D721Med (cell line): ENCODE measurements around the gene CDKN1C.

Experiments used
- DNase-seq: peaks from one replicate; pipeline ENCODE4 v3.0.0; 2011; ENCODE audit warnings: low spot score; ENCODE audit not compliant: insufficient read length
- FAIRE-seq: peaks from 2 replicates; lab custom pipeline; 2011; peaks lifted over from hg19 to GRCh38; lab: Jason Lieb, UNC
- TF ChIP-seq, protein P1 (sequence below): IDR thresholded peaks from 2 replicates; pipeline ENCODE4 v1.5.1; 2012; ENCODE audit warnings: mild to moderate bottlenecking, control low read depth; ENCODE audit not compliant: insufficient read depth; ENCODE audit errors: missing control alignments

CDKN1C gene

GRCh38 chr11:2843551-2843950 lies 42.0 kb downstream of the CDKN1C start:
- TF ChIP-seq, protein P1, sequence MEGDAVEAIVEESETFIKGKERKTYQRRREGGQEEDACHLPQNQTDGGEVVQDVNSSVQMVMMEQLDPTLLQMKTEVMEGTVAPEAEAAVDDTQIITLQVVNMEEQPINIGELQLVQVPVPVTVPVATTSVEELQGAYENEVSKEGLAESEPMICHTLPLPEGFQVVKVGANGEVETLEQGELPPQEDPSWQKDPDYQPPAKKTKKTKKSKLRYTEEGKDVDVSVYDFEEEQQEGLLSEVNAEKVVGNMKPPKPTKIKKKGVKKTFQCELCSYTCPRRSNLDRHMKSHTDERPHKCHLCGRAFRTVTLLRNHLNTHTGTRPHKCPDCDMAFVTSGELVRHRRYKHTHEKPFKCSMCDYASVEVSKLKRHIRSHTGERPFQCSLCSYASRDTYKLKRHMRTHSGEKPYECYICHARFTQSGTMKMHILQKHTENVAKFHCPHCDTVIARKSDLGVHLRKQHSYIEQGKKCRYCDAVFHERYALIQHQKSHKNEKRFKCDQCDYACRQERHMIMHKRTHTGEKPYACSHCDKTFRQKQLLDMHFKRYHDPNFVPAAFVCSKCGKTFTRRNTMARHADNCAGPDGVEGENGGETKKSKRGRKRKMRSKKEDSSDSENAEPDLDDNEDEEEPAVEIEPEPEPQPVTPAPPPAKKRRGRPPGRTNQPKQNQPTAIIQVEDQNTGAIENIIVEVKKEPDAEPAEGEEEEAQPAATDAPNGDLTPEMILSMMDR, result no peak
- DNase-seq (no peak), FAIRE-seq (no peak)

- DNase-seq, result no peak
- FAIRE-seq, result no peak
- TF ChIP-seq, protein P1, result no peak
Observed at GRCh38 chr11:2842876-2843275, 42.7 kb downstream of the CDKN1C start.

DNA sequence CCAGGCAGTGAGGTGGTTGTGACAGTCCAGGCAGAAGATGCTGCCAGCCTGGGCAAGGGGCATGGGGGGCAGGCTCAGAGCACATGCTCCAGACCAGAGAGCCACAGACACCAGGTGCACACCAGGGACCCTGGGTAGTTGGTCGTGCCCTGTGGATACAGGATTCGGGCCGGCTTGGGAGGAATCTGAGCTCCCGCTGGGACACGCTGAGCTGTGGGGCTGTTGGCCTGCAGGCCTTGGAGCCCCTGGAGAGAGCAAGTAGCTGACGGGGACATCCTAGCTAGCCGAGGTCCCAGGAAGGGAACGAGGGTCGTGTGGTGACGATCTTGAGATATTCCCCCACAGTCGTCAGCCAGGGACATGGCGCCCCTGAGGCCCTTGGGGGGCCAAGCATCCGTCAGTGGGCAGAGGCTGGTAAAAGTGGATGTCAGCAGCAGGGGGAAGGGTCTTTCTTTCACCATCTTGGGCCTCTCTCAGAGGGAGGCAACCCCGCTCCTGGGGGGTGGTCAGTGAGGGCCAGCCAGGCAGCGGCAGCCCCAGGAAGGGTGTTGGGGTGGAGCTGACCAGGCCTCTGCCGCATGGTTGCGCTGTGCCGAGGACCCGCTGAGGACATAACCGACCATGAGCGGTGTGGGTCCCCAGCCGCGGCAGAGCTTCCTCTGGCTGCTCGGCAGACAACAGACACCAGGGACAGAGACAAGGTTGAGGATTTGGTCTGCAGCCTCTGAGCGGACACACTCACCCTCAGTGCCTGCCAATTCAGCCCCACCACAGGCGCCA lies 44.0 kb downstream of the CDKN1C start:
- FAIRE-seq (no peak), DNase-seq (no peak)
- TF ChIP-seq, protein P1, result no peak

DNA sequence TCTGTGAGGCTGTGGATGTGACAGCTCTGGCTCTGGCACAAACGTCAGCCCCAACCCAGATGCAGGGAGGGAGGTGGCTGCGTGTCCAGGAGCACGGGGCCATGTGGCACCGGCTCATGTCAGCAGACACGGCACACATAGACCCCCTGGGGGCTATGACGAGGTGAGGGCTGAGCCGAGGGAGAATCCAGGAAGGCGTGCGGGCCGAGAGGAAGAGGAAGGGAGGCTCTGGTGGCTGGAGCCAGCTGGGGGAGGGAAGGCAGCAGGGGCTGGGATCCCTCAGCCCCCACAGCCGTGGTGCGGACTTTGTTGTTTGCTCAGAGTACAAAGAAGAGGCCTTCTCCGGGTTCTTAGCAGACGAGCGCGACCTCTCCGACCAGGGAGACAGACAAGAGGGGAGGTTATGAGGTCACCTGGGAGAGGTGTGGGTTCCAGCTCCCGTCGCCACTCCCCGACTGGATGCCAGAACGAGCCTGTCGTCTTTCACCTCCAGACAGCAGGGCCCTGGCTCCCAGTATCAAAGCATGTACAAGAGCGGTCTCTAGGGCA lies 46.1 kb downstream of the CDKN1C start:
- no peak for DNase-seq
- no peak for FAIRE-seq
- TF ChIP-seq, protein P1, result no peak

- TF ChIP-seq, protein P1, result no peak
- FAIRE-seq (no peak), DNase-seq (no peak)
Observed at GRCh38 chr11:2838676-2839294, 46.8 kb downstream of the CDKN1C start.

DNA sequence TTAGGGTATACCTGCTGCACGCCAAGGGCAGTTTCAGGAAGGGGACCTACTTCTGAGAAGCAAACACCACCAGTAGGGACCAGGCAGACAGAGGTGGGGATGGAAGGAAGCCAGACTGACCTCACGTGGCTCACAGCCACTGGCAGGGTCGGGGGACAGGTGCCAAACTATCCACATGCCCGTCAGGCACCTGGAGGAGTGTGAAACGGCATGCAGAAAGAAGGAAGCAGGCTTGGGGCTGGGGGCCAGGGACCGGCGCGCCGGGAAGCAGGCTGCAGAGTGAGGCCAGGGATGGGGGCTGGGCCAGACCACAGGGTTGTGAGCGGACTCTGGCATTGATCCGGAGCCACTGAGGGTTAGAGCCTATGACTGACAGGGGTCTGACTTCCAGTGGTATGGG lies 47.5 kb downstream of the CDKN1C start:
- TF ChIP-seq, protein P1, result no peak
- no peak for DNase-seq
- FAIRE-seq, result no peak
